HepG2 (cell line): ENCODE measurements around the gene RTN3.

Experiments used
- CENPT ChIP-seq: sonication (generic); formaldehyde crosslinking; IDR thresholded peaks from 2 replicates; pipeline ENCODE4 v1.8.0; 2022; ENCODE audit warnings: low read depth, mild to moderate bottlenecking, moderate library complexity, missing genetic modification reagents
- CTCF ChIP-seq: sonication (generic); formaldehyde crosslinking; IDR thresholded peaks from 2 replicates; pipeline ENCODE4 v1.5.0; 2020; ENCODE audit warnings: mild to moderate bottlenecking, missing genetic modification reagents, moderate library complexity
- EHMT2 ChIP-seq: fragments of 200-600 bp; sonication (generic); IDR thresholded peaks from 2 replicates; pipeline ENCODE4 v1.7.0; 2017; ENCODE audit warnings: antibody characterized with exemption, low read depth, low read length, borderline replicate concordance
- FOXP1 ChIP-seq, 2 experiments: fragments of 450-650 bp in 1 of 2; IDR thresholded peaks; 2 replicates each; pipeline ENCODE4 v1.6.1; 2017 to 2018; ENCODE audit warnings: antibody characterized with exemption in 1 of 2
- POLR2A ChIP-seq, 2 experiments: IDR thresholded peaks; 2 replicates each; pipeline ENCODE4 v1.6.1; 2011; ENCODE audit warnings: low read depth in 2 of 2, low read length in 2 of 2, mild to moderate bottlenecking in 1 of 2, moderate library complexity in 1 of 2; ENCODE audit not compliant: insufficient read depth in 1 of 2

DNA sequence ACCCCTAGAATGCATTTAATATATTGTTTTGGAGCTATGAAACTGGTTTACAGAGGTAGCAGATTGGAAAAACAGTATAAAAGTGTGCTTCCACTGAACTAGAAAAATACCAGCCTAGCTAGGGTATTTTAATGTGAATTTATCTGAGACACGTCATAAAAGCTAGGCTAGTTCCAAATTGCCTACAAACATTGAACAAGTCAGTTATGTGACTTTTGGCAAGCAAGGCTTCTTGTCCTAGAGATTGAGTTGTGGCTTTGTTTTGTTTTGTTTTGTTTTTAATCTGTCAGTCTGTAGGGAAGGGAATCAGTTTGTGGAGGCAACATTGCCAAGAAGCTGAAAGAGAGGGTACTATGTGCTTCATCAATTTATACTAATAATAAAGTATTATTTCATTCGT, 24.2 kb downstream of the RTN3 start:
- TF ChIP-seq EHMT2 (no peak), CENPT (CRISPR knock-in tag) (no peak), FOXP1 (IDR thresholded peaks at IDR 0.05) (no peak), FOXP1 (CRISPR knock-in tag; IDR thresholded peaks at IDR 0.05) (no peak), CTCF (CRISPR knock-in tag) (no peak), POLR2A (IDR thresholded peaks at IDR 0.05; ENCODE audit: insufficient read depth in 1 of 2, low read depth in 2 of 2, low read length in 2 of 2) (no peak)
